Left forelimb (tissue), 1 donor: Measurements from ENCODE around the gene MC1R.
A peak's percentile ranks its signal among the peaks of the same experiment; 100 is the strongest.

Experiments
- DNase-seq: peaks from one replicate; pipeline ENCODE4 v3.0.0-alpha.2; 2018; ENCODE audit warnings: low spot score

The MC1R gene

GRCh38 chr16:89895482-89896250 lies 23.0 kb upstream of the MC1R start:
- no peak for DNase-seq

- DNase-seq, result no peak
These were observed 21.5 kb upstream of the MC1R start for GRCh38 chr16:89897204-89897603.

- DNase-seq, result no peak
These were observed 20.3 kb upstream of the MC1R start for GRCh38 chr16:89898201-89898967.

- DNase-seq, result no peak
These were observed 18.7 kb upstream of the MC1R start for GRCh38 chr16:89899879-89900481.

- DNase-seq, result no peak
These were observed 17.8 kb upstream of the MC1R start for GRCh38 chr16:89900885-89901284.

GRCh38 chr16:89902980-89903379 lies 15.7 kb upstream of the MC1R start:
- DNase-seq, result no peak

GRCh38 chr16:89903908-89904515 lies 14.7 kb upstream of the MC1R start:
- DNase-seq, result no peak

- DNase-seq, result no peak
These were observed 13.8 kb upstream of the MC1R start for GRCh38 chr16:89904606-89905510.

- DNase-seq, result no peak
These were observed 13.0 kb upstream of the MC1R start for GRCh38 chr16:89905511-89906139.

GRCh38 chr16:89906140-89907025 lies 12.3 kb upstream of the MC1R start:
- no peak for DNase-seq

GRCh38 chr16:89907055-89907814 lies 11.4 kb upstream of the MC1R start:
- DNase-seq, result no peak

- DNase-seq, result no peak
These were observed 10.4 kb upstream of the MC1R start for GRCh38 chr16:89908236-89908635.

GRCh38 chr16:89909777-89910716 lies 8.6 kb upstream of the MC1R start:
- peak; percentile 76 for DNase-seq

- no peak for DNase-seq
These were observed 7.8 kb upstream of the MC1R start for GRCh38 chr16:89910717-89911354.

GRCh38 chr16:89911375-89911774 lies 7.3 kb upstream of the MC1R start:
- DNase-seq, result no peak

GRCh38 chr16:89912143-89912542 lies 6.5 kb upstream of the MC1R start:
- DNase-seq, result no peak

- no peak for DNase-seq
These were observed 6.0 kb upstream of the MC1R start for GRCh38 chr16:89912627-89913026.
